MCF 10A (cell line): ENCODE results near the gene FOXL1. TPM values are rescaled to one million over a fixed set of nuclear protein-coding genes. Genes with fewer than 3 reads are reported as not detected.

Source experiments
- BruUV-seq: library from RNA; stranded (reverse); fragments of 400-500 nt; replicated peaks from 2 replicates; lab custom pipeline; 2021; lab: Mats Ljungman, UMichigan
- CTCF ChIA-PET: fragments of 300-600 bp; sonication (Branson Sonifier 250); formaldehyde crosslinking; extraction: SDS; loops from one replicate; lab custom pipeline; 2021; ENCODE audit warnings: antibody characterized with exemption, inconsistent platforms; lab: Yijun Ruan, JAX
- POLR2A ChIA-PET: fragments of 300-600, 350-650 bp; sonication (Branson Sonifier 250); formaldehyde crosslinking; extraction: SDS; loops from one replicate; lab custom pipeline; 2020; ENCODE audit warnings: antibody characterized with exemption, inconsistent platforms; lab: Yijun Ruan, JAX
- DNase-seq: peaks from one replicate; pipeline ENCODE4 v3.0.0-alpha.2; 2018; ENCODE audit not compliant: unreplicated experiment
- H3K27ac Mint-ChIP-seq: one replicate; pipeline ENCODE4 v1.8.0; 2022; ENCODE audit warnings: mild to moderate bottlenecking, low read depth, mixed read lengths; ENCODE audit not compliant: unreplicated experiment
- H3K27me3 Mint-ChIP-seq: one replicate; pipeline ENCODE4 v1.8.0; 2022; ENCODE audit warnings: mixed read lengths; ENCODE audit not compliant: insufficient read depth, unreplicated experiment
- H3K36me3 Mint-ChIP-seq: one replicate; pipeline ENCODE4 v1.8.0; 2022; ENCODE audit warnings: mild to moderate bottlenecking, moderate library complexity, mixed read lengths; ENCODE audit not compliant: insufficient read depth, unreplicated experiment
- H3K4me1 Mint-ChIP-seq: one replicate; pipeline ENCODE4 v1.8.0; 2022; ENCODE audit warnings: mixed read lengths; ENCODE audit not compliant: insufficient read depth, unreplicated experiment
- H3K4me3 Mint-ChIP-seq: one replicate; pipeline ENCODE4 v1.8.0; 2022; ENCODE audit warnings: mild to moderate bottlenecking, moderate library complexity, mixed read lengths; ENCODE audit not compliant: unreplicated experiment
- H3K9me3 Mint-ChIP-seq: one replicate; pipeline ENCODE4 v1.8.0; 2022; ENCODE audit warnings: mixed read lengths; ENCODE audit not compliant: unreplicated experiment
- CTCF ChIP-seq: fragments of 200-600 bp; IDR thresholded peaks from one replicate; pipeline ENCODE4 v1.8.0; 2022; ENCODE audit warnings: antibody characterized with exemption, mild to moderate bottlenecking; ENCODE audit not compliant: unreplicated experiment
- intact Hi-C: fragments of 100-400 bp; cut with micrococcal nuclease; formaldehyde crosslinking; loops from 2 replicates; pipeline ENCODE4 v1.14.1; 2022
- total RNA-seq: library from RNA; stranded (reverse); gene quantifications from 2 replicates; pipeline ENCODE4 v1.2.3, GENCODE V29; 2022

The FOXL1 gene
- total RNA-seq, 1 experiment from 2014 or later, result 4.9 TPM

- Mint-ChIP-seq H3K27ac (no peak overlapping the region), H3K9me3 (peaks cover 7% of the 10 kb centered on the region), H3K4me3 (no peak overlapping the region), H3K27me3 (no peaks in the 10 kb centered on the region), H3K4me1 (peaks cover 5% of the 10 kb centered on the region), H3K36me3 (no peaks in the 10 kb centered on the region)
- no peak for DNase-seq
- POLR2A ChIA-PET, result interaction anchor here (0.7 to 1.2 kb wide), 2 partner anchors 10 to 63 kb away, joined by 3 read pairs; no protein-coding TSS in a partner anchor
- intact Hi-C loops, result no loop called here
- CTCF ChIA-PET, result no interaction called here
- BruUV-seq, result no TSS peak
- TF ChIP-seq CTCF, result no peak
Observed at GRCh38 chr16:86601356-86601755, 23.0 kb downstream of the FOXL1 start.

- Mint-ChIP-seq H3K27me3 (no peaks in the 10 kb centered on the region), H3K9me3 (peaks cover 7% of the 10 kb centered on the region), H3K27ac (no peak overlapping the region), H3K36me3 (no peaks in the 10 kb centered on the region), H3K4me1 (peaks cover 5% of the 10 kb centered on the region), H3K4me3 (no peak overlapping the region)
- TF ChIP-seq CTCF, result no peak
- DNase-seq, result no peak
- POLR2A ChIA-PET, result no interaction called here
- intact Hi-C loops, result no loop called here
- CTCF ChIA-PET, result no interaction called here
- BruUV-seq, result no TSS peak
Observed at GRCh38 chr16:86602521-86602920, 24.2 kb downstream of the FOXL1 start.

- Mint-ChIP-seq H3K36me3 (peaks cover 4% of the 10 kb centered on the region), H3K4me3 (no peak overlapping the region), H3K27me3 (no peaks in the 10 kb centered on the region), H3K9me3 (no peaks in the 10 kb centered on the region), H3K4me1 (no peaks in the 10 kb centered on the region), H3K27ac (no peak overlapping the region)
- CTCF ChIA-PET, result interaction anchor here (0.7 kb wide), 1 partner anchor 1688 kb away, joined by 5 read pairs; no protein-coding TSS in a partner anchor
- POLR2A ChIA-PET, result interaction anchor here (1.0 kb wide), 1 partner anchor 14 kb away, joined by 4 read pairs; no protein-coding TSS in a partner anchor
- no peak for TF ChIP-seq CTCF
- no TSS peak for BruUV-seq
- intact Hi-C loops, result no loop called here
- no peak for DNase-seq
Observed at GRCh38 chr16:86604436-86605193, 26.3 kb downstream of the FOXL1 start.

- peaks cover 5% of the 10 kb centered on the region for H3K36me3 Mint-ChIP-seq
- CTCF ChIA-PET, result interaction anchor here (0.6 kb wide), 1 partner anchor 547 kb away, joined by 6 read pairs; no protein-coding TSS in a partner anchor
Observed at GRCh38 chr16:86605950-86606349, 27.6 kb downstream of the FOXL1 start.

More at GRCh38 chr16:86605950-86606349, 27.6 kb downstream of the FOXL1 start:
- no peak for TF ChIP-seq CTCF
- no peaks in the 10 kb centered on the region for H3K27me3 Mint-ChIP-seq
- POLR2A ChIA-PET, result no interaction called here
- H3K27ac Mint-ChIP-seq, result no peak overlapping the region
- no peak overlapping the region for H3K4me3 Mint-ChIP-seq
- intact Hi-C loops, result no loop called here
- no peaks in the 10 kb centered on the region for H3K4me1 Mint-ChIP-seq
- no peak for DNase-seq
- H3K9me3 Mint-ChIP-seq, result no peaks in the 10 kb centered on the region
- no TSS peak for BruUV-seq
